ENCODE data around the gene FYN.

The FYN gene

GRCh38 chr6:111842891-111843290 lies 30.4 kb downstream of the FYN start:
- DNase-seq (ENCODE audit: low read depth) = peak; percentile 50
- no peak for TF ChIP-seq CTCF (conservative IDR thresholded peaks at IDR 0.05; ENCODE audit: low read depth, low read length)
- no peak overlapping the region for H3K4me3 ChIP-seq (ENCODE audit: low read depth, low read length)

- no peak overlapping the region for H3K4me3 ChIP-seq (ENCODE audit: low read depth, low read length)
- TF ChIP-seq CTCF (conservative IDR thresholded peaks at IDR 0.05; ENCODE audit: low read depth, low read length) = no peak
- no peak for DNase-seq (ENCODE audit: low read depth)
Observed at GRCh38 chr6:111842271-111842822, 30.9 kb downstream of the FYN start.

- peak; percentile 93 for DNase-seq (ENCODE audit: low read depth)
- no peak overlapping the region for H3K4me3 ChIP-seq (ENCODE audit: low read depth, low read length)
- no peak for TF ChIP-seq CTCF (conservative IDR thresholded peaks at IDR 0.05; ENCODE audit: low read depth, low read length)
Observed at GRCh38 chr6:111841822-111842221, 31.4 kb downstream of the FYN start.

GRCh38 chr6:111840803-111841202 lies 32.4 kb downstream of the FYN start:
- H3K4me3 ChIP-seq (ENCODE audit: low read depth, low read length) = no peak overlapping the region
- no peak for TF ChIP-seq CTCF (conservative IDR thresholded peaks at IDR 0.05; ENCODE audit: low read depth, low read length)

GRCh38 chr6:111838749-111839484 lies 34.3 kb downstream of the FYN start:
- no peak for DNase-seq (ENCODE audit: low read depth)
- TF ChIP-seq CTCF (conservative IDR thresholded peaks at IDR 0.05; ENCODE audit: low read depth, low read length) = no peak
- H3K4me3 ChIP-seq (ENCODE audit: low read depth, low read length) = no peak overlapping the region

More at GRCh38 chr6:111840803-111841202, 32.4 kb downstream of the FYN start:
- DNase-seq (ENCODE audit: low read depth) = no peak

- DNase-seq (ENCODE audit: low read depth) = no peak
- H3K4me3 ChIP-seq (ENCODE audit: low read depth, low read length) = no peak overlapping the region
- TF ChIP-seq CTCF (conservative IDR thresholded peaks at IDR 0.05; ENCODE audit: low read depth, low read length) = no peak
Observed at GRCh38 chr6:111837641-111838500, 35.4 kb downstream of the FYN start.

All from choroid plexus epithelial cell (primary cell).